Measurements from ENCODE around the gene TMEM215. TPM values are rescaled to one million over a fixed set of nuclear protein-coding genes. Genes with fewer than 3 reads are reported as not detected.

Gene TMEM215, protein sequence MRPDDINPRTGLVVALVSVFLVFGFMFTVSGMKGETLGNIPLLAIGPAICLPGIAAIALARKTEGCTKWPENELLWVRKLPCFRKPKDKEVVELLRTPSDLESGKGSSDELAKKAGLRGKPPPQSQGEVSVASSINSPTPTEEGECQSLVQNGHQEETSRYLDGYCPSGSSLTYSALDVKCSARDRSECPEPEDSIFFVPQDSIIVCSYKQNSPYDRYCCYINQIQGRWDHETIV
- not detected in 2 replicates for total RNA-seq

DNA sequence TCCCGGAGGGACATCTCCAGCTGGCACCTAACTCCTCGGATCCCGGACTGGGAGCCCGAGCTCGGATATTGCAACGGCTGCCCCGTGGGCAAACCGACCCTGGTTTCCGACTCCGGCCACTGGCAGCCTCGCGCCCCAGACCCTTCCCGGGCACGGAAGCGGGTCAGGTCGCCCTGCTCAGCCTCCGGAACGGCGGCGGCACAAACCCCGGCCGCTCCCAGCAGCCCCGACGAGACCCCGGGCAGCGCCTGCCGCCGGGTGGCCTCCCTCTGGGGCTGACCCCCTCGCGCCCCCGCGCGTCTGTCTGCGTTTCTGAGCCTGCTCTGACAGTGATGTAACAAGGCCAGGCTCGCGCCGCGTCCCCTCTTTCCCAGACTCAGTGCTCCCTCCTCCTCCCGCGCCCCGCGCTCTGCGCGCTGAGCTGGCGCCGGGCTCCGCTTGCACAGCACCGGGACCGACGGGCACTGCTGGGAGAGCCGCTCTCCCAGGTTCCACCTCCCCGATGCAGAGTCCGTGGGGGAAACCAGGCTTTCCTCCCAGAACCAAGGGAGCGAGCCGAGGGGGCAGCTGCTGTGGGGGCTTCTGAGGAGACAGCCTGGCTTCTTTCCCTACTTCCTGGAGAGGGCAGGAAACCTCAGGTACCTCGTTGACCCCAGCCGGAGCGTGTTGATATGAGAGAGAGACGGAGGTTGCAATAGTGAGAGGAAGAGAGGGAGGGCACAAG lies at the start of gene TMEM215:
TSS of gene TMEM215 (plus strand) at position 373 of the 724 bp plus-strand sequence. CDS start 644 bp downstream, outside the sequence.
- no peak for DNase-seq (ENCODE audit: low spot score)
- Mint-ChIP-seq H3K27ac (no peak within 1 kb of the TSS), H3K9me3 (no peaks in the 10 kb centered on the region), H3K36me3 (ENCODE audit: low read depth) (no peaks in the 10 kb centered on the region), H3K4me3 (no peak within 1 kb of the TSS), H3K4me1 (ENCODE audit: low read depth) (no peaks in the 10 kb centered on the region), H3K27me3 (ENCODE audit: insufficient read depth) (peaks cover 53% of the 10 kb centered on the region)
- intact Hi-C loops (cut with micrococcal nuclease) = no loop called here

- Mint-ChIP-seq H3K4me1 (ENCODE audit: low read depth) (no peaks in the 10 kb centered on the region), H3K27ac (no peak overlapping the region), H3K27me3 (ENCODE audit: insufficient read depth) (no peaks in the 10 kb centered on the region), H3K4me3 (no peak overlapping the region), H3K36me3 (ENCODE audit: low read depth) (no peaks in the 10 kb centered on the region), H3K9me3 (peaks cover 4% of the 10 kb centered on the region)
- intact Hi-C loops (cut with micrococcal nuclease) = no loop called here
- DNase-seq (ENCODE audit: low spot score) = no peak
Measured at GRCh38 chr9:32735476-32735875, 47.9 kb upstream of the TMEM215 start.

- Mint-ChIP-seq H3K27me3 (ENCODE audit: insufficient read depth) (no peaks in the 10 kb centered on the region), H3K4me3 (no peak overlapping the region), H3K4me1 (ENCODE audit: low read depth) (no peaks in the 10 kb centered on the region), H3K36me3 (ENCODE audit: low read depth) (no peaks in the 10 kb centered on the region), H3K27ac (no peak overlapping the region), H3K9me3 (peaks cover 4% of the 10 kb centered on the region)
- intact Hi-C loops (cut with micrococcal nuclease) = no loop called here
- no peak for DNase-seq (ENCODE audit: low spot score)
Measured at GRCh38 chr9:32737378-32737777, 46.0 kb upstream of the TMEM215 start.

DNA sequence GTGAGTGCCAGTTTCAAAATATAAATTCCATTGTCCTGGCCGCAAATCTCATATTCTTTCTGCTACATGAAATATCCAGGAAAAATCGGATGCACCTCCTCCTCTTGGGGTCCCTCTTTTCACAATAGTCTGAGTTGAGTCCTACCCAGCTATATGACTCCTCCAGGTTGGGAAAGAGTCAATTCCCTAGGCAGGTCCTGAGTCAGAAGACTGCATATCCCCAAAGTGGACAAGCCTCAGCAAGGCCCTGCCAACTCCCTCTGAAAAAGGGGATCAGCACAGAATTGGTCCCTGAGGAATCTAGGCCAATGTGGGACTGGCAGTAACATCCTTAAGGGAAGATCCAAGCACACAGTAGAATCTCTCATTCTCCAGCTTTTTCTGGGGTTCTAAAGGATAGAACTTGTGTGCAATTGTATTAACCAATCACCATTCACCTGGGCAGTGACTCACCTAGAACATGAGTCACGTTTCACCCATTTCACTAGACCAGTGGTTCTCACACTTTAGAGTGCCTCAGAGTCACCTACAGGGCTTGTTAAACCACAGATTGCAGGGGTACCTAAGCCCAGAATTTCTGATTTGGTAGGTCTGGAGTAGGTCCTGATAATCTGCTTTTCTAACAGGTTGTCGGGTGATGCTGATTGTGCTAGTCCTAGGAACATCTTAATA lies 44.7 kb upstream of the TMEM215 start:
- intact Hi-C loops (cut with micrococcal nuclease) = no loop called here
- no peaks in the 10 kb centered on the region for H3K27me3 Mint-ChIP-seq (ENCODE audit: insufficient read depth)
- DNase-seq (ENCODE audit: low spot score) = no peak
- H3K9me3 Mint-ChIP-seq = peaks cover 4% of the 10 kb centered on the region
- no peak overlapping the region for H3K27ac Mint-ChIP-seq
- H3K4me3 Mint-ChIP-seq = no peak overlapping the region
- no peaks in the 10 kb centered on the region for H3K36me3 Mint-ChIP-seq (ENCODE audit: low read depth)
- H3K4me1 Mint-ChIP-seq (ENCODE audit: low read depth) = no peaks in the 10 kb centered on the region

- Mint-ChIP-seq H3K9me3 (no peaks in the 10 kb centered on the region), H3K36me3 (ENCODE audit: low read depth) (no peaks in the 10 kb centered on the region), H3K27me3 (ENCODE audit: insufficient read depth) (peaks cover 2% of the 10 kb centered on the region), H3K27ac (no peak overlapping the region), H3K4me3 (no peak overlapping the region), H3K4me1 (ENCODE audit: low read depth) (no peaks in the 10 kb centered on the region)
- intact Hi-C loops (cut with micrococcal nuclease) = no loop called here
- no peak for DNase-seq (ENCODE audit: low spot score)
Measured at GRCh38 chr9:32741706-32742105, 41.6 kb upstream of the TMEM215 start.

DNA sequence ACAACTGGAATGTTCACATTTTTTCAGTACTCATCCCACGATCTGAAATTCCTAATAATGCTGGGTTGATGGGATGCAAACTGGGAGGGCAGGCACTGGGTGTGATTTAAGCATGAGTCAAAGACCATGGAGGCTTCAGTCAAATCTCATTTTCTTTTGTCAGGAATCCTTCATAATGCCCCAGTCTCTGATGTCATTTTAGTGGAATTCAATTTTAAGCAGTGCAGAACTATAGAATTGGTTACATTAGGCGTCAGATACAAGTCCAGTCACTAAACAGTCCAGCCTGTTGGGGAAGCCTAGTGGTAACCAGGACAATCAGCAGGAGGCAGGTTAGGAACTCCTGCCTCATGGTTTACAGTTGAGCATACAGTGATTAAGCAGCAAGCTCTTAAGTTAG lies 41.0 kb upstream of the TMEM215 start:
- no peaks in the 10 kb centered on the region for H3K9me3 Mint-ChIP-seq
- H3K4me3 Mint-ChIP-seq = no peak overlapping the region
- no peak overlapping the region for H3K27ac Mint-ChIP-seq
- intact Hi-C loops (cut with micrococcal nuclease) = no loop called here
- H3K4me1 Mint-ChIP-seq (ENCODE audit: low read depth) = no peaks in the 10 kb centered on the region
- H3K27me3 Mint-ChIP-seq (ENCODE audit: insufficient read depth) = peaks cover 2% of the 10 kb centered on the region
- no peak for DNase-seq (ENCODE audit: low spot score)
- no peaks in the 10 kb centered on the region for H3K36me3 Mint-ChIP-seq (ENCODE audit: low read depth)

GRCh38 chr9:32748013-32748412 lies 35.3 kb upstream of the TMEM215 start:
- Mint-ChIP-seq H3K27me3 (ENCODE audit: insufficient read depth) (peaks cover 2% of the 10 kb centered on the region), H3K36me3 (ENCODE audit: low read depth) (no peaks in the 10 kb centered on the region), H3K9me3 (no peaks in the 10 kb centered on the region), H3K4me3 (no peak overlapping the region), H3K4me1 (ENCODE audit: low read depth) (no peaks in the 10 kb centered on the region), H3K27ac (no peak overlapping the region)
- DNase-seq (ENCODE audit: low spot score) = no peak
- intact Hi-C loops (cut with micrococcal nuclease) = no loop called here

DNA sequence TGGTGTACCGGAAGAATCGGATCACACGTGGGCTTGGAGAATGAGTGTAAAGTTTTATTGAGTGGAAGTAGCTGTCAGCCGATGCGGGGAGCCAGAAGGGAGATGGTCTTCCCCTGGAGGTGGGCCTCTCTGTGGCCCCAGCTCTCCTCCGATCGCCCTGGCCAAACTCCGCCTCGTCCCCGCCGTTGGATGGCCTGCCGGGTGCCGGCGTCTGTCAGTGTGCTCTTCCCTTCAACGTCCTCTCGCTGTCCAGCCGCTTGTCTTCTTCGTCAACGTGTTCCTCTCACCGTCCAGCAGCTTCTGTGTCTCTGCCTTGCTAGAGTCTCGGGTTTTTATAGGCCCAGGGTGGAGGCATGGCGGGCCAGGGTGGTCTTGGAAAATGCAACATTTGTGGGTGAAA lies 27.6 kb upstream of the TMEM215 start:
- peaks cover 3% of the 10 kb centered on the region for H3K27me3 Mint-ChIP-seq (ENCODE audit: insufficient read depth)
- intact Hi-C loops (cut with micrococcal nuclease) = no loop called here
- H3K27ac Mint-ChIP-seq = no peak overlapping the region
- H3K4me1 Mint-ChIP-seq (ENCODE audit: low read depth) = no peaks in the 10 kb centered on the region
- no peak overlapping the region for H3K4me3 Mint-ChIP-seq
- H3K36me3 Mint-ChIP-seq (ENCODE audit: low read depth) = no peaks in the 10 kb centered on the region
- no peaks in the 10 kb centered on the region for H3K9me3 Mint-ChIP-seq
- no peak for DNase-seq (ENCODE audit: low spot score)

GRCh38 chr9:32764139-32764538 lies 19.2 kb upstream of the TMEM215 start:
- H3K4me3 Mint-ChIP-seq = no peak overlapping the region
- intact Hi-C loops (cut with micrococcal nuclease) = no loop called here

DNA sequence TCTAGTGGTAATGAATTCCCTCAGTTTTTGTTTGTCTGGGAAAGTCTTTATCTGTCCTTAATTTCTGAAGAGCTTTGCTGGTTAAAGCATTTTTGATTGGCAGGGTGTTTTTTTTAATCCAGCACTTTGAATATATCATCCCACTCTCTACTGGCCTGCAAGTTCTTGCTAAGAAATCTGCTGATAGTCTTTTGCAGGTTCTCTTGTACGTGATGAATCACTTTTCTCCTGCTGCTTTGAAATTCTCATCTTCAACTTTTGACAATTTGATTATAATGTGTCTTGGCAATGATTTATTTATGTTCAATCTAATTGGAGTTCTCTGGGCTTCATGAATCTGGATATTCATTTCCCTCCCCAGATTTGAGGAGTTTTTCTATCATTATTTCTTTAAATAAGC lies 8.1 kb upstream of the TMEM215 start:
- intact Hi-C loops (cut with micrococcal nuclease) = no loop called here
- Mint-ChIP-seq H3K9me3 (peaks cover 13% of the 10 kb centered on the region), H3K36me3 (ENCODE audit: low read depth) (no peaks in the 10 kb centered on the region), H3K27me3 (ENCODE audit: insufficient read depth) (peaks cover 6% of the 10 kb centered on the region), H3K4me3 (no peak overlapping the region), H3K4me1 (ENCODE audit: low read depth) (no peaks in the 10 kb centered on the region), H3K27ac (no peak overlapping the region)
- no peak for DNase-seq (ENCODE audit: low spot score)

More at GRCh38 chr9:32764139-32764538, 19.2 kb upstream of the TMEM215 start:
- DNase-seq (ENCODE audit: low spot score) = no peak
- H3K27ac Mint-ChIP-seq = no peak overlapping the region
- H3K9me3 Mint-ChIP-seq = no peaks in the 10 kb centered on the region
- H3K36me3 Mint-ChIP-seq (ENCODE audit: low read depth) = no peaks in the 10 kb centered on the region
- H3K4me1 Mint-ChIP-seq (ENCODE audit: low read depth) = no peaks in the 10 kb centered on the region
- peaks cover 2% of the 10 kb centered on the region for H3K27me3 Mint-ChIP-seq (ENCODE audit: insufficient read depth)

- H3K4me3 Mint-ChIP-seq = no peak overlapping the region
- H3K4me1 Mint-ChIP-seq (ENCODE audit: low read depth) = no peaks in the 10 kb centered on the region
- peaks cover 13% of the 10 kb centered on the region for H3K9me3 Mint-ChIP-seq
- DNase-seq (ENCODE audit: low spot score) = no peak
- no peaks in the 10 kb centered on the region for H3K36me3 Mint-ChIP-seq (ENCODE audit: low read depth)
- H3K27ac Mint-ChIP-seq = no peak overlapping the region
- peaks cover 14% of the 10 kb centered on the region for H3K27me3 Mint-ChIP-seq (ENCODE audit: insufficient read depth)
- intact Hi-C loops (cut with micrococcal nuclease) = no loop called here
Measured at GRCh38 chr9:32776201-32776600, 7.1 kb upstream of the TMEM215 start.

GRCh38 chr9:32782476-32783167 lies 718 bp upstream of the TMEM215 start:
- Mint-ChIP-seq H3K4me3 (no peak overlapping the region), H3K36me3 (ENCODE audit: low read depth) (no peaks in the 10 kb centered on the region), H3K4me1 (ENCODE audit: low read depth) (no peaks in the 10 kb centered on the region), H3K27ac (no peak overlapping the region), H3K9me3 (no peaks in the 10 kb centered on the region), H3K27me3 (ENCODE audit: insufficient read depth) (peaks cover 50% of the 10 kb centered on the region)
- intact Hi-C loops (cut with micrococcal nuclease) = no loop called here
- no peak for DNase-seq (ENCODE audit: low spot score)

DNA sequence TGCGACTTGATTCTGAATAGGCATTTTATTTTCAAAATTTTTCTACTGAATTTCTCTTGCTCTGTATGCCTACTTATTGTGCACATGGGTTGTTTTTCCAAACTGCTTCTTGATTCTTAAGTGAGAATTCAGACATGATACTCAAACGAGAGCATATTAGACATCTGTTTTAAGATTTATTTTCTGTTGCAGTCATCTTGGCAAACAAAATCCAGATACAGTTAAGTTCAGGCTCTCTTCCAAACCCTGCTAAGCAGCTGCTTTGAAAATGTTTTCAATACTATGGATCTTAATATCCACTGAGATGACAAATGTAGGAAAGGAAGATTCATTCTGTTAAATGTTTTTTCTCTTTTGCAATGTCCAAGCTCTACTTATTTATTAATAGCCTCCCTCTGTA lies 4.5 kb downstream of the TMEM215 start:
- intact Hi-C loops (cut with micrococcal nuclease) = no loop called here
- Mint-ChIP-seq H3K4me1 (ENCODE audit: low read depth) (no peaks in the 10 kb centered on the region), H3K27ac (no peak overlapping the region), H3K27me3 (ENCODE audit: insufficient read depth) (peaks cover 38% of the 10 kb centered on the region), H3K9me3 (no peaks in the 10 kb centered on the region), H3K36me3 (ENCODE audit: low read depth) (no peaks in the 10 kb centered on the region), H3K4me3 (no peak overlapping the region)
- no peak for DNase-seq (ENCODE audit: low spot score)

All from activated T-helper 1 cell treated with anti-CD3 and anti-CD28 coated beads, Interleukin-12 subunit alpha, Interleukin-12 subunit beta, Interleukin-2, Interleukin-4 antibody, amounts not matched to agents 30 ng/mL and 10 ng/mL and 1 ng/mL, durations not matched to agents 14 hours and 24 hours and 36 hours (primary cell).